Left ventricle myocardium inferior (tissue), 1 donor: ENCODE measurements around the gene NUP35. TPM values are rescaled to one million over a fixed set of nuclear protein-coding genes. Genes with fewer than 3 reads are reported as not detected.
A peak's percentile ranks its signal among the peaks of the same experiment; 100 is the strongest.

Experiments
- DNase-seq: peaks from one replicate; pipeline ENCODE4 v3.0.0-alpha.2; 2020
- H3K27ac ChIP-seq: fragments of 200-600 bp; replicated peaks from 2 replicates; pipeline ENCODE4 v1.8.0; 2021
- H3K27me3 ChIP-seq: fragments of 200-600 bp; 2 replicates; pipeline ENCODE4 v1.8.0; 2021; ENCODE audit warnings: low read depth
- H3K36me3 ChIP-seq: fragments of 200-600 bp; 2 replicates; pipeline ENCODE4 v1.8.0; 2021
- H3K4me1 ChIP-seq: fragments of 200-600 bp; 2 replicates; pipeline ENCODE4 v1.8.0; 2021
- H3K4me3 ChIP-seq: fragments of 200-600 bp; 2 replicates; pipeline ENCODE4 v1.8.0; 2021; ENCODE audit warnings: mild to moderate bottlenecking, moderate library complexity
- H3K9me3 ChIP-seq: fragments of 200-600 bp; replicated peaks from 2 replicates; pipeline ENCODE4 v1.8.0; 2021
- intact Hi-C: fragments of 100-400 bp; cut with micrococcal nuclease; formaldehyde crosslinking; loops from one replicate; pipeline ENCODE4 v1.11.0; 2022
- total RNA-seq: library from RNA; stranded (reverse); fragmentation: NEBNext Ultra II Directional; extraction: Animal tissue kit (Norgen Biotek cat#: 25700); gene quantifications from one replicate; pipeline ENCODE4 v1.2.1, GENCODE V29; 2021
- TF ChIP-seq, protein P1 (sequence below): fragments of 200-600 bp; IDR thresholded peaks from 2 replicates; pipeline ENCODE4 v1.8.0; 2021; ENCODE audit warnings: antibody characterized with exemption, mild to moderate bottlenecking, borderline replicate concordance
- donor health status: DM: no; HTN: yes; CAD: no; lungs with severe emphysema.

The NUP35 gene
- total RNA-seq, 1 donor from 2014 or later, result 7.9 TPM

DNA sequence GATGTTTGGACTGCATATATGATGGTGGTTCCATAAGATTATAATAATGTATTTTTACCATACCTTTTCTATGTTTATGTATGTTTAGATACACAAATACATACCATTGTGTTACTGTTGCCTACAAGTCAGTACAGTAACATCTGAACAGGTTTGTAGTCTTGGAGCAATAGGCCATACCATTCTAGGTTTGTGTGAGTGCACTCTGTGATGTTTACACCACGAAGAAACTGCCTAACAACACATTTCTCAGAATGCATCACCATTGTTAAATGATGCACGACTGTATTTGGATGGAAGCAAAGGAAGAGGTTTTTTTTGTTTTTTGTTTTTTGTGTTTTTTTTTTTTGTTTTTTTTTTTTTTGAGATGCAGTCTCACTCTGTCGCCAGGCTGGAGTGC, 36.2 kb upstream of the NUP35 start:
- DNase-seq, result no peak
- peaks cover 16% of the 10 kb centered on the region for H3K36me3 ChIP-seq
- no peaks in the 10 kb centered on the region for H3K27me3 ChIP-seq
- no peak overlapping the region for H3K27ac ChIP-seq
- TF ChIP-seq, protein P1, sequence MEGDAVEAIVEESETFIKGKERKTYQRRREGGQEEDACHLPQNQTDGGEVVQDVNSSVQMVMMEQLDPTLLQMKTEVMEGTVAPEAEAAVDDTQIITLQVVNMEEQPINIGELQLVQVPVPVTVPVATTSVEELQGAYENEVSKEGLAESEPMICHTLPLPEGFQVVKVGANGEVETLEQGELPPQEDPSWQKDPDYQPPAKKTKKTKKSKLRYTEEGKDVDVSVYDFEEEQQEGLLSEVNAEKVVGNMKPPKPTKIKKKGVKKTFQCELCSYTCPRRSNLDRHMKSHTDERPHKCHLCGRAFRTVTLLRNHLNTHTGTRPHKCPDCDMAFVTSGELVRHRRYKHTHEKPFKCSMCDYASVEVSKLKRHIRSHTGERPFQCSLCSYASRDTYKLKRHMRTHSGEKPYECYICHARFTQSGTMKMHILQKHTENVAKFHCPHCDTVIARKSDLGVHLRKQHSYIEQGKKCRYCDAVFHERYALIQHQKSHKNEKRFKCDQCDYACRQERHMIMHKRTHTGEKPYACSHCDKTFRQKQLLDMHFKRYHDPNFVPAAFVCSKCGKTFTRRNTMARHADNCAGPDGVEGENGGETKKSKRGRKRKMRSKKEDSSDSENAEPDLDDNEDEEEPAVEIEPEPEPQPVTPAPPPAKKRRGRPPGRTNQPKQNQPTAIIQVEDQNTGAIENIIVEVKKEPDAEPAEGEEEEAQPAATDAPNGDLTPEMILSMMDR, result no peak
- intact Hi-C loops, result no loop called here
- no peak overlapping the region for H3K4me3 ChIP-seq
- H3K9me3 ChIP-seq, result no peaks in the 10 kb centered on the region
- no peaks in the 10 kb centered on the region for H3K4me1 ChIP-seq

DNA sequence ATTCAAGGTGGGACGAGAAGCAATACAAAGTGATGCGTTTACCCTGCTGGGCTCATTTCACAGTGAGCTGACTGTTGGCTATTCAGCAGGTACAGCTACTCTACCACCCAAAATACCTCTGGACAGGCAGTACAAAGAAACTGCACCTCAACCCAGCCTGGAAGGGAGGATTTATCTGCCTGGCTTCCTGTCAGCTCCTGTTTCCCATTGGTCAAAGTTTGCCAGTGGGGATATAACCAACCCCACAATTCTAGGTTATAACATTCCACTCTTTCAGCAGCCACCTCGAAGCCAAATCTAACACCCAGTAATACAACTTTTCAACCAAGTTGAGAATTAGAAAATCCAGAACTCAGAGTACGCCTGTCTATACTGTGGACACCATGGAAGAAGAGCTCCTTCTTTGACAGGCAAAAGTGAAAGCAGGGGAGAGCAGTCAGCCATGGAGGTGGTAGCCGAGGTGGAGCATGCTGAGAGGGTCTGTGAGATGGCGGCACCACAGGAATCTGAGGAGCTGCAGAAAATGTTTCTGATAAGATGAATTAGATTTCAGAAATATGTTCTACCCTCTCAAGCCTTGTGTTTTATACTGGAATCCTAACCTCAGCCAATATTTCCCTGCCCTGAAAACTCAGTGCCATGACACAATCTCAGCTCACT, 34.9 kb upstream of the NUP35 start:
- no peak for DNase-seq
- intact Hi-C loops, result no loop called here
- TF ChIP-seq, protein P1, result no peak
- no peak overlapping the region for H3K4me3 ChIP-seq
- H3K27ac ChIP-seq, result no peak overlapping the region
- H3K4me1 ChIP-seq, result peaks cover 5% of the 10 kb centered on the region
- peaks cover 16% of the 10 kb centered on the region for H3K36me3 ChIP-seq
- H3K27me3 ChIP-seq, result no peaks in the 10 kb centered on the region
- no peaks in the 10 kb centered on the region for H3K9me3 ChIP-seq

DNA sequence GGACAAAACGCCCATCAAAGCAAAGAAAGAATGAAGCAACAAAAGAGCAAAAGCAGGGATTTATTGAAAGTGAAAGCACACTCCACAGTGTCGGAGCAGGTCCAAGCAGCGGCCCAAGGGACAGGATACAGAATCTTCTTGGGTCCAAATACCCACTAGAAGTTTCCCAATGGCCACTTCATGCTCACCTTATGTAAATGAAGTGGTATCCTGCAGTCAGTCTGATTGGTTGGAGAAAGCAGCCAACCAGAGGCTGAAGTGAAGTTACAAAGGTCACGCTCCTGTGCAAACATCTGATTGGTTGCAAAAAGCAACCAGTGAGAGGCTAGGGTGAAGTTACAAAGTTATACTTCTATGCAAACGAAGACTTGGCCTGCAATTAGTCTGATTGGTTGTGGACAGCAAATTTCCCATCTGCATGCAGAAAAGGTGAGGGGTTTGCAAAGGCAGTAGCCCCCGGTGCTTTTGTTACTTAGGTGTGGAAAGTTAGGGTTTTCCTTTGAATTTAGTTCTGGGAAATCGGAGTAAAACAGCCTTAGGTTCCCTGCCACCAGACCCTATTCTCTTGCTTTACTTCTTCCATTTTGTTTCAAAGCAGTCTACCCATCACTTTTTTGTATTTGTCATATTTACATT, 32.8 kb upstream of the NUP35 start:
- no peaks in the 10 kb centered on the region for H3K27me3 ChIP-seq
- H3K4me1 ChIP-seq, result peaks cover 5% of the 10 kb centered on the region
- no peak for DNase-seq
- no peak overlapping the region for H3K4me3 ChIP-seq
- no peak overlapping the region for H3K27ac ChIP-seq
- intact Hi-C loops, result no loop called here
- TF ChIP-seq, protein P1, result no peak
- no peaks in the 10 kb centered on the region for H3K9me3 ChIP-seq
- H3K36me3 ChIP-seq, result peaks cover 26% of the 10 kb centered on the region

DNA sequence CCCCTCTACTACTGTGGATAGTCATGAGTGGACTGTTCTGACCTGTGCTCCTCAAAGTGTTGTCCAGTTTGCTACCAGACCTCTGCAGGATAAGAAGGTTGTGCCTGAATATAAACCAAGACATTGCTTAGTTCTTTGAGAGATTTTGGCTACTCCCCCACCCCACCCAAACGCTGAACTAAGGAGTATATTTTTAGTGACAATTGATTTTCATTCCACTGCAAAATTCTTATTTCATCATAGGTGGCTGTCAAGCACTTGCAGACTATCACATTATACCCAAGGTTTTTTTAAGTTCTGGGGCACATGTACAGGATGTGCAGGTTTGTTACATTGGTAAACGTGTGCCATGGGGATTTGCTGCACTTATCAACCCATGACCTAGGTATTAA, 32.3 kb upstream of the NUP35 start:
- Histone ChIP-seq H3K27ac (no peak overlapping the region), H3K4me3 (no peak overlapping the region), H3K4me1 (peaks cover 5% of the 10 kb centered on the region), H3K9me3 (no peaks in the 10 kb centered on the region), H3K36me3 (peaks cover 27% of the 10 kb centered on the region), H3K27me3 (no peaks in the 10 kb centered on the region)
- TF ChIP-seq, protein P1, result no peak
- DNase-seq, result no peak
- intact Hi-C loops, result no loop called here

DNA sequence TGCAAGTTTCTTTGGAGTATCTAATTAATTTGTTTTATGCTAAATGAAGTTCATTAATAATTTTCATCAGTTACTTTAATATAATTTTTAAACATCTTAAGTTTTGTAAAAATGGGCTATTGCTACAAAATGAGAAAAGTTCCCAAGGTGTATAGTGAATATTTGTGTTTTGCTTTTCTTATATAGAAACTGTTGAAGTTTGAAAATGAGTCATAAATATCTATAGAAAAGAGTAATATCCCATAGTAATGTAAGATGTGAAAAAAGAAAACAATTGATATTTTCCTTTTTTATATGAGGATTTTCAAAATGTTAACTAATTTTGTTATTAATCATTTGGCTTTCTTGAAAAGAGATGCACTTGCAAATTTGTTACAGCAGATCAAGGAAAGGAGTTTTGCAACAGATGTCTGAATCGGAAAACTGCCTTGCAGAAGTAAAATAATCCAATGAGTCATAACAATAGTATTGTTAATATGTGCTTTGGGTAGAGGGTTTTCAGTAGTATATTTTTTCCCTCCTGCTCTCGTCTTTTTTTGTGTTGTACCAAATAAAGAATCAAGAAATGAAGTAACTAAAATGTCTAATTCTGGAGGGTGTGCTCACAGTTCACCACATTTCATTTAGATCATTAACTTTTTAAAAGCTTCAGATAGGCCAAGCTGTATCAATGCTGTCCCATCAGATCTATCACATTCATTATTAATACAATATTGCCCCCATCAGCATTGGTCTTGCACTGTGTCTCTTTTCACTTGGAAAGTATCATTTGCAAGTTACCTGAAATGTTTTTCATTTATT, 30.2 kb upstream of the NUP35 start:
- Histone ChIP-seq H3K9me3 (no peaks in the 10 kb centered on the region), H3K36me3 (peaks cover 17% of the 10 kb centered on the region), H3K4me3 (no peak overlapping the region), H3K27ac (no peak overlapping the region), H3K27me3 (no peaks in the 10 kb centered on the region), H3K4me1 (peaks cover 5% of the 10 kb centered on the region)
- no peak for DNase-seq
- intact Hi-C loops, result no loop called here
- TF ChIP-seq, protein P1, result peak; percentile 27
